NT2/D1 (cell line): ENCODE measurements around the gene PLA2G3.

ENCODE experiments used
- DNase-seq: peaks from one replicate; pipeline ENCODE4 v3.0.0-alpha.2; 2011; ENCODE audit warnings: low read depth, low spot score
- H3K27me3 ChIP-seq: 2 replicates; pipeline ENCODE4 v1.6.0; 2011; ENCODE audit warnings: mild to moderate bottlenecking; ENCODE audit not compliant: insufficient read length, insufficient read depth
- H3K36me3 ChIP-seq: 2 replicates; pipeline ENCODE4 v1.6.1; 2011; ENCODE audit warnings: mild to moderate bottlenecking, low read length, mixed read lengths; ENCODE audit not compliant: insufficient read depth, insufficient read length
- H3K4me1 ChIP-seq: 2 replicates; pipeline ENCODE4 v1.5.1; 2011; ENCODE audit not compliant: insufficient read depth, insufficient read length
- H3K4me3 ChIP-seq: 2 replicates; pipeline ENCODE4 v1.5.1; 2011; ENCODE audit warnings: low read depth; ENCODE audit not compliant: insufficient read length
- H3K9ac ChIP-seq: 2 replicates; pipeline ENCODE4 v1.6.0; 2011; ENCODE audit warnings: low read depth; ENCODE audit not compliant: insufficient read length
- H3K9me3 ChIP-seq: 2 replicates; pipeline ENCODE4 v1.5.1; 2011; ENCODE audit warnings: mild to moderate bottlenecking, low read length; ENCODE audit not compliant: insufficient read depth
- SUZ12 ChIP-seq: IDR thresholded peaks from 2 replicates; pipeline ENCODE4 v1.6.1; 2011; ENCODE audit not compliant: insufficient read length, insufficient read depth; ENCODE audit errors: extremely low read depth
- YY1 ChIP-seq: IDR thresholded peaks from 2 replicates; pipeline ENCODE4 v1.6.1; 2011; ENCODE audit not compliant: insufficient read length, insufficient read depth
- ZNF274 ChIP-seq: IDR thresholded peaks from 2 replicates; pipeline ENCODE4 v1.6.1; 2011; ENCODE audit warnings: mild to moderate bottlenecking, low read depth, low read length

The PLA2G3 gene, protein sequence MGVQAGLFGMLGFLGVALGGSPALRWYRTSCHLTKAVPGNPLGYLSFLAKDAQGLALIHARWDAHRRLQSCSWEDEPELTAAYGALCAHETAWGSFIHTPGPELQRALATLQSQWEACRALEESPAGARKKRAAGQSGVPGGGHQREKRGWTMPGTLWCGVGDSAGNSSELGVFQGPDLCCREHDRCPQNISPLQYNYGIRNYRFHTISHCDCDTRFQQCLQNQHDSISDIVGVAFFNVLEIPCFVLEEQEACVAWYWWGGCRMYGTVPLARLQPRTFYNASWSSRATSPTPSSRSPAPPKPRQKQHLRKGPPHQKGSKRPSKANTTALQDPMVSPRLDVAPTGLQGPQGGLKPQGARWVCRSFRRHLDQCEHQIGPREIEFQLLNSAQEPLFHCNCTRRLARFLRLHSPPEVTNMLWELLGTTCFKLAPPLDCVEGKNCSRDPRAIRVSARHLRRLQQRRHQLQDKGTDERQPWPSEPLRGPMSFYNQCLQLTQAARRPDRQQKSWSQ

DNA sequence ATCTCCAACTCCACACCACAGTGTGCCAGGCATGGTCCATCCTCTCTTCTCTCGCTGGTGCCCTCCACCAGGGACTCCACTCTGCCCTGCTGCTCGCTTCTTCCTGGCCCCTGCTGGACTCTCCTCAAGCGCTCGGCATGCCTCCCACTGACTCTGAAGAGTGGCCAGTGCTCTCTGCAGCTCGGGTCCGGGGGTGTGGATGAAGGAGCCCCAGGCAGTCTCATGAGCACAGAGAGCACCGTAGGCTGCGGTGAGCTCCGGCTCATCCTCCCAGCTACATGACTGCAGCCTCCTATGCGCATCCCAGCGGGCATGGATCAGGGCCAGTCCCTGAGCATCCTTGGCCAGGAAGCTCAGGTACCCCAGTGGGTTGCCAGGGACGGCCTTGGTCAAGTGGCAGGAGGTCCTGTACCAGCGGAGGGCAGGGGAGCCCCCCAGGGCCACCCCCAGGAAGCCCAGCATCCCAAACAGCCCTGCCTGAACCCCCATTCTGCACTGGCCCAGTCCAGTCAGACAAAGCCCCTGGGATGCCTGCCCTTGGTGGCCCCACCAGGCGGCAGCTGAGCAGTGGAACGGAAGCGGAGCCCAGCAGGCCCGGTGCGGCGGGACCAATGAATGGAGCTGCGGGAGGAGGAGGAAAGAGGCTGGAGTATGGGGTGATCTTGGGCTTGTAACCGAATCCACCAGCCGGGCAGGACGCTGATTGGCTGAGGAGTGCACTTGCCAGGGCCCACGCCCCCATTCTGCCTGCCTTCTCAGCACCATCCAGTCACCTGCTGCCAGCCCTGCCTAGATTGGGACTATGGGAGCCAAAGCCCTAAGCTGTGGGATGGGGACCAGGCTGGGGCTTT lies at the start of gene PLA2G3:
Gene PLA2G3, minus strand, starts transcription at position 643 of the 851 bp plus-strand sequence. Its CDS starts 154 bp downstream, at position 489.
- peak within 1 kb of the TSS; percentile 69 for H3K4me3 ChIP-seq
- TF ChIP-seq SUZ12 (no peak), ZNF274 (no peak), YY1 (no peak)
- DNase-seq, result peak; percentile 70
- peaks cover 16% of the 10 kb centered on the region for H3K4me1 ChIP-seq
- H3K27me3 ChIP-seq, result no peaks in the 10 kb centered on the region
- H3K9ac ChIP-seq, result peak within 1 kb of the TSS; percentile 89
- no peaks in the 10 kb centered on the region for H3K9me3 ChIP-seq
- no peaks in the 10 kb centered on the region for H3K36me3 ChIP-seq

DNA sequence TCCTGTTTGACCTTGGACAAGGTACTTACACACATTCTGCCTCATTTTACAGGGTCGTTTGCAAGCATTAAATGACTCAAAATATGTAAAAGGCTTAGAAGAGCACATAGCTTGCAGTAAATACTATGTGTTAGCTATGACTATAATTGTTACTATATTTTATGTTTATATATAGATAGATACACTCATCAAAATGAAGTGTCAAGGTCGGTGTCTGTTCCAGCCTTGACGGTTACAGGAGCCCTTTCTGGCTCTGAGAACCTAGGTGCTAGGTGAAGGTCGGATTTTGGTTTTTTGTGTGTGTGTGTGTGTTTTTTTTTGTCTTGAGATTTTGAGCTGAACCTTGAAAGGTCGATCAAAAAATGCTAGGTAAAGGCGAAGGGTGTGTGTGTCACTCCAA lies 47.3 kb upstream of the PLA2G3 start:
- Histone ChIP-seq H3K27me3 (no peaks in the 10 kb centered on the region), H3K9me3 (peaks cover 7% of the 10 kb centered on the region; the same call in 1 of the 2 replicates), H3K36me3 (peaks cover 15% of the 10 kb centered on the region), H3K4me3 (no peak overlapping the region), H3K9ac (no peak overlapping the region), H3K4me1 (no peaks in the 10 kb centered on the region)
- DNase-seq, result no peak
- TF ChIP-seq ZNF274, result no peak
- no peak for TF ChIP-seq YY1
- TF ChIP-seq SUZ12, result no peak

DNA sequence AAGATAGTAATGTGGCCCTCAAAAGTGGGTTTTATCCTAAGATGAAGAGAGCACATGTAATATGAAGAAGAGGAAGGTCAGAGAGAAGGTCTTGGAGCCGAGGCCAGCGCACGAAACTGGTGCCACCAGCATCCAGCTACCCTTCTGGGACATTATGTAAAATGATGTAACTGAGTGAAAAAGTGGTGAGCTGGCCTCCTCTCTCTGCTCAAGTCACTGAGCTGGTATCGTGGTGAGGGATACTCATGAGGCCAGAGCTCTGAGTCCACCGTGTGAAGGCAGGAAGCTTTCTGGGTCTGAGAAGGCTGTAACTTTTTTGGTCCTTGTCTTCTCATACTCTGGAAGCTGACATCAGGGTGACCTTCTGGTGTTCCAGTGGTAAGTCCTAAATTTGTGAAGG lies 44.7 kb upstream of the PLA2G3 start:
- TF ChIP-seq ZNF274 (no peak), SUZ12 (no peak), YY1 (no peak)
- no peak for DNase-seq
- H3K9ac ChIP-seq, result no peak overlapping the region

DNA sequence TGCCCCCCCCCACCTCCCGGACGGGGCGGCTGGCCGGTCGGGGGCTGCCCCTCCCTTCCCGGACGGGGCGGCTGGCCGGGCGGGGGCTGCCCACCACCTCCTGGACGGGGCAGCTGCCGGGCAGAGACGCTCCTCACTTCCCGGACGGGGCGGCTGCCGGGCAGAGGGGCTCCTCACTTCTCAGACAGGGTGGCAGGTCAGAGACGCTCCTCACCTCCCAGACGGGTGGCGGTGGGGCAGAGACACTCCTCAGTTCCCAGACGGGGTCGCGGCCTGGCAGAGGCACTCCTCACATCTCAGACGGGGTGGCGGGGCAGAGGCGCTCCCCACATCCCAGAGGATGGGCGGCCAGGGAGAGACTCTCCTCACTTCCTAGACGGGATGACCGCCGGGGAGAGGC lies 43.7 kb upstream of the PLA2G3 start:
- Histone ChIP-seq H3K36me3 (peaks cover 15% of the 10 kb centered on the region), H3K4me3 (no peak overlapping the region), H3K27me3 (no peaks in the 10 kb centered on the region), H3K9ac (no peak overlapping the region), H3K4me1 (no peaks in the 10 kb centered on the region), H3K9me3 (peaks cover 7% of the 10 kb centered on the region; the same call in 1 of the 2 replicates)
- no peak for TF ChIP-seq ZNF274
- TF ChIP-seq YY1, result no peak
- no peak for DNase-seq

More for the DNA sequence above, 44.7 kb upstream of the PLA2G3 start:
- Histone ChIP-seq H3K27me3 (no peaks in the 10 kb centered on the region), H3K4me1 (no peaks in the 10 kb centered on the region), H3K4me3 (no peak overlapping the region), H3K36me3 (peaks cover 15% of the 10 kb centered on the region), H3K9me3 (peaks cover 7% of the 10 kb centered on the region; the same call in 1 of the 2 replicates)

DNA sequence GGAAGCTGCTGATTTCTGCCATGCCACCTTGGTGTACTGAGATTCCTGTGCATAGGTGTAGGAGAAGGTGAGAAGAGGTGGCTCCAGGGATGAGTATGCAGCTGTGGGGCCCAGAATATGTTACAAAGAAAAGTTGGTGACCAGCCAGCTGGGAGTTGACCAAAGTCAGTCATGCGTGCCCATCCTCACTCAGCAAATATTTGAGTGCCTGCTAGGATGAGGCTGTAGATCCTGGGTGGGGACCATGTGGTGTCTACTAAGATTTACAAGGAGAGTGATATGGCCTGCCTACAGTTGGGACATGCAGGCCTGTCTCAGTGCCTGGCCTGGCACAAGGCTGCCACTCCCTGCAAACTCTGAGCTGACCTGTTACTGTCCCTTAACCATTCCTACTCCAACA lies 39.0 kb upstream of the PLA2G3 start:
- Histone ChIP-seq H3K9me3 (no peaks in the 10 kb centered on the region), H3K4me1 (no peaks in the 10 kb centered on the region), H3K36me3 (peaks cover 3% of the 10 kb centered on the region), H3K27me3 (no peaks in the 10 kb centered on the region), H3K9ac (no peak overlapping the region), H3K4me3 (no peak overlapping the region)
- TF ChIP-seq SUZ12 (no peak), ZNF274 (no peak), YY1 (no peak)
- no peak for DNase-seq

DNA sequence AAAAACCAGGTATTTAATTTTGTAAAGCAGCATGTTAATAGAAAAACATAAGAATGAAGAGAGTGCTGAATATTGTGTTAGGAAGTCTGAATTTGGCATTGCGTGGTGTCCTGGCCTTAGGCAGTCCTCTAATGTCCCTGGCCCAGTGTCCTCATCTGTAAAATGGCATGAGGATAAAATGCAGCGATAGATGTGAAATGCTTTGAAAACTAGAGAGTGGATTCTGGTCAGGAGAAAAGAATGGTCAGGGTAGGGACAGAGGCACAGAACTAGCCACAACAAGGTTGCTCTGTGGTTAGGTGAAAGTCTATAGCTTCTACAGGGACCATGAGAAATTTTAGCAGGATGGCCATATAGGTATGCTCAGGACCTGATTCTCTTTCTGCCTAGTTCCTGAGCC lies 38.6 kb upstream of the PLA2G3 start:
- Histone ChIP-seq H3K36me3 (peaks cover 3% of the 10 kb centered on the region), H3K4me3 (no peak overlapping the region), H3K27me3 (no peaks in the 10 kb centered on the region), H3K9me3 (no peaks in the 10 kb centered on the region), H3K4me1 (no peaks in the 10 kb centered on the region), H3K9ac (no peak overlapping the region)
- TF ChIP-seq ZNF274 (no peak), SUZ12 (no peak), YY1 (no peak)
- no peak for DNase-seq
